Lower lobe of right lung (tissue), 2 donors: ENCODE data around the gene KCNH8. TPM values are rescaled to one million over a fixed set of nuclear protein-coding genes. Genes with fewer than 3 reads are reported as not detected.

ENCODE experiments used
- ATAC-seq, 2 donors: fragments of 200-7000 bp; cut with Tn5 transposase; one replicate each; pipeline ENCODE4 v1.9.1; 2020 to 2022; ENCODE audit warnings: mild to moderate bottlenecking in 2 of 2, moderate library complexity in 2 of 2
- DNase-seq: peaks from one replicate; pipeline ENCODE4 v3.0.0-alpha.2; 2020
- H3K27ac ChIP-seq: fragments of 200-600 bp; one replicate; pipeline ENCODE4 v1.8.0; 2022
- H3K27me3 ChIP-seq: fragments of 200-600 bp; one replicate; pipeline ENCODE4 v1.8.0; 2022; ENCODE audit warnings: low read depth
- H3K36me3 ChIP-seq: fragments of 200-600 bp; one replicate; pipeline ENCODE4 v1.8.0; 2022; ENCODE audit warnings: mild to moderate bottlenecking
- H3K4me1 ChIP-seq: fragments of 200-600 bp; one replicate; pipeline ENCODE4 v1.8.0; 2022
- H3K4me3 ChIP-seq: fragments of 200-600 bp; one replicate; pipeline ENCODE4 v1.8.0; 2022; ENCODE audit warnings: mild to moderate bottlenecking
- H3K9me3 ChIP-seq: fragments of 200-600 bp; one replicate; pipeline ENCODE4 v1.8.0; 2022
- CTCF ChIP-seq: fragments of 200-600 bp; IDR thresholded peaks from one replicate; pipeline ENCODE4 v1.8.0; 2022; ENCODE audit warnings: antibody characterized with exemption, mild to moderate bottlenecking
- intact Hi-C: fragments of 100-400 bp; cut with DNase I; formaldehyde crosslinking; loops from one replicate; pipeline ENCODE4 v1.11.0; 2022
- total RNA-seq: library from RNA; stranded (reverse); fragmentation: NEBNext Ultra II Directional; extraction: Animal tissue kit (Norgen Biotek cat#: 25700); gene quantifications from one replicate; pipeline ENCODE4 v1.2.1, GENCODE V29; 2021
- donor health status: DM: no; HTN: yes; CAD: no; lungs with severe emphysema.

The KCNH8 gene
- total RNA-seq, 1 donor from 2014 or later: 0.12 TPM

GRCh38 chr3:19427422-19428149, 279.3 kb downstream of the KCNH8 start:
- DNase-seq: no peak
- Histone ChIP-seq H3K36me3 (no peaks in the 10 kb centered on the region), H3K27me3 (no peaks in the 10 kb centered on the region), H3K9me3 (no peaks in the 10 kb centered on the region), H3K27ac (no peak overlapping the region), H3K4me1 (no peaks in the 10 kb centered on the region), H3K4me3 (no peak overlapping the region)
- TF ChIP-seq CTCF: no peak
- no peak for ATAC-seq
- intact Hi-C loops: no loop called here

GRCh38 chr3:19428729-19429128, 280.4 kb downstream of the KCNH8 start:
- no peaks in the 10 kb centered on the region for H3K36me3 ChIP-seq
- TF ChIP-seq CTCF: no peak
- H3K27ac ChIP-seq: no peak overlapping the region
- no peaks in the 10 kb centered on the region for H3K9me3 ChIP-seq
- H3K4me3 ChIP-seq: no peak overlapping the region
- DNase-seq: no peak
- intact Hi-C loops: no loop called here
- no peaks in the 10 kb centered on the region for H3K4me1 ChIP-seq
- H3K27me3 ChIP-seq: no peaks in the 10 kb centered on the region
- ATAC-seq: no peak

- Histone ChIP-seq H3K4me1 (no peaks in the 10 kb centered on the region), H3K4me3 (no peak overlapping the region), H3K36me3 (no peaks in the 10 kb centered on the region), H3K9me3 (no peaks in the 10 kb centered on the region), H3K27ac (no peak overlapping the region), H3K27me3 (no peaks in the 10 kb centered on the region)
- no peak for DNase-seq
- intact Hi-C loops: no loop called here
- no peak for TF ChIP-seq CTCF
- ATAC-seq: no peak
Measured at GRCh38 chr3:19432669-19433068, 284.4 kb downstream of the KCNH8 start.

GRCh38 chr3:19436746-19437145, 288.4 kb downstream of the KCNH8 start:
- no peaks in the 10 kb centered on the region for H3K27me3 ChIP-seq
- no peak overlapping the region for H3K27ac ChIP-seq
- no peak for ATAC-seq
- DNase-seq: no peak
- no peaks in the 10 kb centered on the region for H3K4me1 ChIP-seq
- no peaks in the 10 kb centered on the region for H3K36me3 ChIP-seq
- no peaks in the 10 kb centered on the region for H3K9me3 ChIP-seq
- H3K4me3 ChIP-seq: no peak overlapping the region
- intact Hi-C loops: no loop called here
- TF ChIP-seq CTCF: no peak

GRCh38 chr3:19439944-19440343, 291.6 kb downstream of the KCNH8 start:
- DNase-seq: no peak
- no peak for TF ChIP-seq CTCF
- Histone ChIP-seq H3K27ac (no peak overlapping the region), H3K27me3 (no peaks in the 10 kb centered on the region), H3K9me3 (no peaks in the 10 kb centered on the region), H3K4me1 (no peaks in the 10 kb centered on the region), H3K4me3 (no peak overlapping the region), H3K36me3 (no peaks in the 10 kb centered on the region)
- ATAC-seq: no peak
- intact Hi-C loops: no loop called here
